Heart right ventricle (tissue), 16 donors: ENCODE measurements around the gene WDFY4. TPM values are rescaled to one million over a fixed set of nuclear protein-coding genes. Genes with fewer than 3 reads are reported as not detected.

ENCODE experiments used
- ATAC-seq, 8 donors: fragments of 200-7000 bp; cut with Tn5 transposase; one replicate each; pipeline ENCODE4 v1.9.1; 2020; ENCODE audit warnings: mild to moderate bottlenecking in 8 of 8, moderate library complexity in 8 of 8, moderate number of reproducible peaks in 1 of 8
- DNase-seq, 2 donors: peaks; one replicate each; pipeline ENCODE4 v3.0.0-alpha.2; 2020
- H3K27ac ChIP-seq, 10 donors: fragments of 200-600 bp; sonication (generic) in 2 of 10; one replicate each; pipeline versions ENCODE4 v1.5.0 to v1.8.0; 2020 to 2022; ENCODE audit warnings: mild to moderate bottlenecking in 3 of 10
- H3K27me3 ChIP-seq, 7 donors: fragments of 200-600 bp; one replicate each; pipeline ENCODE4 v1.8.0; 2021 to 2022; ENCODE audit warnings: mild to moderate bottlenecking in 2 of 7
- H3K36me3 ChIP-seq, 9 donors: fragments of 200-600 bp; sonication (generic) in 1 of 9; one replicate each; pipeline versions ENCODE4 v1.5.0 to v1.8.0; 2020 to 2022; ENCODE audit warnings: mild to moderate bottlenecking in 2 of 9
- H3K4me1 ChIP-seq, 9 donors: fragments of 200-600 bp; sonication (generic) in 1 of 9; one replicate each; pipeline versions ENCODE4 v1.5.0 to v1.8.0; 2020 to 2022; ENCODE audit warnings: mild to moderate bottlenecking in 4 of 9
- H3K4me3 ChIP-seq, 10 donors: fragments of 200-600 bp; sonication (generic) in 2 of 10; one replicate each; pipeline versions ENCODE4 v1.5.0 to v1.8.0; 2020 to 2022; ENCODE audit warnings: mild to moderate bottlenecking in 7 of 10, moderate library complexity in 2 of 10
- H3K9me3 ChIP-seq, 11 donors: fragments of 200-600 bp in 10 of 11; sonication (generic) in 2 of 11; one replicate each; pipeline versions ENCODE4 v1.5.0 to v1.8.0; 2013 to 2022; ENCODE audit warnings: mild to moderate bottlenecking in 2 of 11, control low read depth in 1 of 11, moderate library complexity in 1 of 11
- WGBS, 2 donors: extraction: QIAGEN DNeasy Blood & Tissue Kit; methylation state at CpG; one replicate each; pipeline ENCODE4 v1.1.7; 2013; ENCODE audit warnings: inconsistent platforms in 1 of 2; 5-methylcytosine and 5-hydroxymethylcytosine counted together
- intact Hi-C, 10 donors: fragments of 100-400 bp; cut with DNase I; formaldehyde crosslinking; loops; one replicate each; pipeline versions ENCODE4 v1.11.1 to v1.14.2; 2022
- polyA plus RNA-seq, 2 donors: library from polyadenylated mRNA; stranded (reverse); fragments of 200-250 nt; gene quantifications; one replicate each; pipeline ENCODE4 v1.2.3, GENCODE V29; 2013
- total RNA-seq, 10 donors: library from RNA; stranded (reverse); fragmentation: NEBNext Ultra II Directional in 3 of 10; extraction: Animal tissue kit (Norgen Biotek cat#: 25700) in 3 of 10; gene quantifications; one replicate each; pipeline versions ENCODE4 v1.2.1 to v1.2.4, GENCODE V29; 2021 to 2023
- TF ChIP-seq, protein P1 (sequence below), 9 donors: fragments of 200-600 bp; sonication (generic) in 2 of 9; IDR thresholded peaks; one replicate each; pipeline versions ENCODE4 v1.5.0 to v1.8.0; 2021 to 2022; ENCODE audit warnings: antibody characterized with exemption in 9 of 9, mild to moderate bottlenecking in 5 of 9, moderate library complexity in 1 of 9
- donor health status: Arrhythmogenic right ventricular cardiomyopathy.
- donor health status: ischemic (EF 13 %, LVEDD 7.1; RV severe dilation, severe dysfunction).
- donor health status: healthy with polysubstance abuse.
- donor health status: DM: no; HTN: yes; CAD: no.
- donor health status: DM: no; HTN: no; CAD: no.
- donor health status: ischemic (EF 25% LVEDD 6.9; RV normal size, moderate dysfunction).
- donor health status: ischemic (EF 25% LVEDD 5.7; RV mildly dilated, moderate dysfunction).
- donor health status: healthy.
- donor health status: DM: yes; HTN: yes; CAD: no.
- donor health status: Ischemic cardiomyopathy.
- donor health status: ischemic (EF 35%, LVEDD 5.7; RV mildly dilated, moderate dysfunction).
- donor health status: nonischemic (EF 11% LVEDD 7.7; RV severe dilation, severe dysfunction).
- donor health status: DM: yes; HTN: yes; CAD: no.
- donor health status: PGD.
- donor health status: ischemic (EF 29% LVEDD 5.4; RV normal size, mild dysfunction).
- donor health status: nonischemic (EF 23%, LVEDD 6.1; RV moderate dilation, normal function).

Gene WDFY4
- total and polyA plus RNA-seq, 12 donors = 0.59 to 7.4 (median 0.92) TPM

DNA sequence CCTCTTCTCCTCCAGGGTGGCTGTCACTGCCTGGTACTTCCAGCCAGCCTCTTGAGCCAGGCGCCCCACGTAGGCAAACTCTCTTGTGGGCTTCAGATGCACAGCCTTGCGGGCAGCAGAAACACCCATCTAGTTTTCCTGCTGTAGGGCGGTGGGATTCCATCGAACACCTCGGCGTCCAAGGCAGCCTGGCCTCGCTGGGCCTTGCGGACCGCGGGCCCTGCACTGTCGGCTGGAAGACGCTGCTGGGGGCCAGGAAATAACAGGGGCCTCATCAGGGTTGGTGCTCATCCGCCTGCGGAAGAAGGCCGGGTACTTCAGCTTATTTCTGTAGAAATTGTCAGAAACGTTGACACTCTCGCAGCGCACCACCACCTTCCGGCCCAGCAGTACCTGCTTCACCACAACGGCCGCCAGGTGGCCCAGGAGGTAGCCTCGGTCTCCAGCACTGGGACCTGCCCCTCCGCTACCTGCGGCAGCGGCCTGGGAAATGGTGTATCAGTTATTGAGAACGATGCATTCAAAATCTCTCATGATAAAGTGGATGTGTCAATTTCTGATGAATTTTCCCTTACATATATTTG, 61.1 kb downstream of the WDFY4 start:
- TF ChIP-seq, protein P1, sequence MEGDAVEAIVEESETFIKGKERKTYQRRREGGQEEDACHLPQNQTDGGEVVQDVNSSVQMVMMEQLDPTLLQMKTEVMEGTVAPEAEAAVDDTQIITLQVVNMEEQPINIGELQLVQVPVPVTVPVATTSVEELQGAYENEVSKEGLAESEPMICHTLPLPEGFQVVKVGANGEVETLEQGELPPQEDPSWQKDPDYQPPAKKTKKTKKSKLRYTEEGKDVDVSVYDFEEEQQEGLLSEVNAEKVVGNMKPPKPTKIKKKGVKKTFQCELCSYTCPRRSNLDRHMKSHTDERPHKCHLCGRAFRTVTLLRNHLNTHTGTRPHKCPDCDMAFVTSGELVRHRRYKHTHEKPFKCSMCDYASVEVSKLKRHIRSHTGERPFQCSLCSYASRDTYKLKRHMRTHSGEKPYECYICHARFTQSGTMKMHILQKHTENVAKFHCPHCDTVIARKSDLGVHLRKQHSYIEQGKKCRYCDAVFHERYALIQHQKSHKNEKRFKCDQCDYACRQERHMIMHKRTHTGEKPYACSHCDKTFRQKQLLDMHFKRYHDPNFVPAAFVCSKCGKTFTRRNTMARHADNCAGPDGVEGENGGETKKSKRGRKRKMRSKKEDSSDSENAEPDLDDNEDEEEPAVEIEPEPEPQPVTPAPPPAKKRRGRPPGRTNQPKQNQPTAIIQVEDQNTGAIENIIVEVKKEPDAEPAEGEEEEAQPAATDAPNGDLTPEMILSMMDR (IDR thresholded peaks at IDR 0.05) = no peak
- Histone ChIP-seq H3K27me3 (no peaks in the 10 kb centered on the region), H3K36me3 (no peaks in the 10 kb centered on the region), H3K4me3 (no peak overlapping the region), H3K27ac (no peak overlapping the region), H3K9me3 (peaks cover 0 to 24% (median 7%) of the 10 kb centered on the region in 11 donors), H3K4me1 (peaks cover 0 to 16% (median 10%) of the 10 kb centered on the region in 9 donors)
- intact Hi-C loops = no loop called here
- WGBS, 2 donors = 76 to 78% methylated on average over 27 of the region's 27 CpGs
- DNase-seq = no peak
- no peak for ATAC-seq

DNA sequence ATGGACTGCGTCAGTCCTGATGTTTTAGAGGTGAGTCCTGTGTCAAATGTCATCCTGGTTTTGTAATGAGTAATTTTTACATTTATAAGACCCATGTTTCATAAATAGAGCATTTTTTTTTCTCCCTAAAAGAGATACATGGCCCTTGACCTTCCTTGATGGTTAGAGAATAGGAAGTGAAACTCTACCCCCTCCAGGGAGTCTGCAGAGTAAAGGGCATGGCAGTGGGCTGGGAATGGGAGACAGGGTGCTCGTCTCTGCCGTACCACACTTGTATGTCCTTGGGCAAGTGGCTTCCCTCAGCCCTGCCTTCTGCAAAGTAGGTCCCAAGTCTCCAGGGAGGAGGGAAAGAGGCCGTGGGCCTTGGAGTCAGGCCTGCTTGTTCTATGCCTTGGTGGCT, 63.9 kb downstream of the WDFY4 start:
- H3K4me1 ChIP-seq = peaks cover 0 to 18% (median 11%) of the 10 kb centered on the region in 9 donors
- no peaks in the 10 kb centered on the region for H3K27me3 ChIP-seq
- 72 to 73% methylated on average over 4 of the region's 4 CpGs for WGBS, 2 donors
- H3K9me3 ChIP-seq = peaks cover 0 to 24% (median 7%) of the 10 kb centered on the region in 11 donors
- H3K4me3 ChIP-seq = no peak overlapping the region
- no peak for DNase-seq
- intact Hi-C loops = no loop called here
- H3K27ac ChIP-seq = no peak overlapping the region
- no peaks in the 10 kb centered on the region for H3K36me3 ChIP-seq
- TF ChIP-seq, protein P1 (IDR thresholded peaks at IDR 0.05) = no peak
- peak in 2 of 8 donors; percentile 42 for ATAC-seq

DNA sequence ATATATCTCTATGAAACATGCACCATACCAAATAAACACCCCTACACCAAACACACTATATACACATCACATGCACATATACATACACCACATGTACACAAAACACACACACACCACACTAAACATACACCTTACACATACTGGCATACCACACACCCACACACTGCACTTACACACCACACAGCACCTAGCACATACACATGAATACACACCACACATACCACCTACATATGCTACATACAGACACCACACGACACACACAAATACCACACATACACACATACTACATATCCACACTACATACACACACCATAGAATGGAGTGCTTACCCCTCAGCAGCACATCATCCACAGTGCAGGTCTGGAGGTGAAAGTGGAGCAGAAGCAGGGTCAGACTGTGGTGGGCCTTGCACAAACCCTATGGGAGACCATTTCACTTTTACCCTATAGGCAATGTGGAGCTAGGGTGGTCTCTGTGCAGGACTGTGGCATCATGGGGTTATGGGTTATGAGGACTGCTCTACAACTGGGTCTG, 64.6 kb downstream of the WDFY4 start:
- H3K9me3 ChIP-seq = peaks cover 0 to 24% (median 7%) of the 10 kb centered on the region in 11 donors
- no peak overlapping the region for H3K27ac ChIP-seq
- H3K27me3 ChIP-seq = no peaks in the 10 kb centered on the region
- no peak overlapping the region for H3K4me3 ChIP-seq
- TF ChIP-seq, protein P1 (IDR thresholded peaks at IDR 0.05) = no peak
- H3K4me1 ChIP-seq = peaks cover 0 to 18% (median 11%) of the 10 kb centered on the region in 9 donors
- ATAC-seq (no peak), DNase-seq (no peak)
- WGBS, 2 donors = 100% methylated on average over 1 of the region's 1 CpG
- no peaks in the 10 kb centered on the region for H3K36me3 ChIP-seq
- intact Hi-C loops = no loop called here

DNA sequence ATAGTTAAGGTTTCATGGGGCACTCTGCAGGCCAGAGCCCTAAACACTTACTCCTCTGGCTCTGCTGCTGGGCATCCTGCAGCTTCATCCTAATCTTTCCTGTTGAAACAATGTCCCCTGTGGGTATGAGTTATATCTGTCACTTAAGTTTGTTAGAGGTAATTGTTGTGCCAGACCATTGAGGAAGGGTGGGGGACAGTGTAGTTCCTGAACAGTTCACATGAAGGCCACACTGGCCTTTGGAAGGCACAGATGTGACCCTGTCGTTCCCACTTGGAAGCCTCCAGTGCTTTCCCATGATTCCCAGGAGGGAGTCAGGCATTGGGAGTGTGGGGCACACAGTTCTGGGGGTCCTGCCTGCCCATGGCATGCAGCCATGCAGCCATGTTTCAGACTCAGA, 65.3 kb downstream of the WDFY4 start:
- Histone ChIP-seq H3K9me3 (peaks cover 0 to 24% (median 7%) of the 10 kb centered on the region in 11 donors), H3K4me1 (peaks cover 0 to 18% (median 11%) of the 10 kb centered on the region in 9 donors), H3K27me3 (no peaks in the 10 kb centered on the region), H3K27ac (no peak overlapping the region), H3K36me3 (no peaks in the 10 kb centered on the region), H3K4me3 (no peak overlapping the region)
- ATAC-seq = peak in 5 of 8 donors; percentile 46 to 70 (median 58)
- 44 to 72% methylated on average over 1 of the region's 1 CpG for WGBS, 2 donors
- intact Hi-C loops = no loop called here
- no peak for DNase-seq
- TF ChIP-seq, protein P1 (IDR thresholded peaks at IDR 0.05) = no peak
